Cardiac muscle cell (in vitro differentiated cells and primary cell): Measurements from ENCODE around the gene TMEM80. TPM values are rescaled to one million over a fixed set of nuclear protein-coding genes. Genes with fewer than 3 reads are reported as not detected.

Experiments
- DNase-seq, 2 donors: peaks; one replicate each; pipeline versions ENCODE4 v3.0.0 to v3.0.0-alpha.2; 2010 to 2017; ENCODE audit warnings: low read depth in 1 of 2, low spot score in 1 of 2
- H3K27ac ChIP-seq: fragments of 200-600 bp; sonication (generic); 2 replicates; pipeline ENCODE4 v1.5.1; 2016
- H3K27me3 ChIP-seq: fragments of 200-600 bp; sonication (generic); 2 replicates; pipeline ENCODE4 v1.6.0; 2016; ENCODE audit warnings: control low read depth
- H3K36me3 ChIP-seq: fragments of 200-600 bp; sonication (generic); 2 replicates; pipeline ENCODE4 v1.5.1; 2016; ENCODE audit warnings: control low read depth
- H3K4me1 ChIP-seq: fragments of 200-600 bp; sonication (generic); 2 replicates; pipeline ENCODE4 v1.8.1; 2017; ENCODE audit warnings: low read depth, mild to moderate bottlenecking, mixed run types
- H3K4me3 ChIP-seq: fragments of 200-600 bp; sonication (generic); 2 replicates; pipeline ENCODE4 v1.5.1; 2016; ENCODE audit warnings: mild to moderate bottlenecking
- H3K9me3 ChIP-seq: fragments of 200-600 bp; sonication (generic); 2 replicates; pipeline ENCODE4 v1.5.1; 2017; ENCODE audit warnings: low read depth, mild to moderate bottlenecking, control low read depth
- CTCF ChIP-seq: IDR thresholded peaks from 2 replicates; pipeline ENCODE4 v1.5.1; 2012; ENCODE audit warnings: low read depth, mild to moderate bottlenecking, low read length
- polyA plus RNA-seq: library from polyadenylated mRNA; unstranded; fragments of >200 nt; fragmentation: Nextera tagmentation; extraction: Ambion mirVana; gene quantifications from 2 replicates; pipeline ENCODE4 v1.2.1, GENCODE V29; 2016
- total RNA-seq: library from RNA; depleted of rRNA; stranded (reverse); fragments of >200 nt; gene quantifications from 2 replicates; pipeline ENCODE4 v1.2.3, GENCODE V29; 2016

TMEM80 gene
- total and polyA plus RNA-seq, 2 experiments from 2014 or later, result 53.4 to 93.5 TPM

- Histone ChIP-seq H3K4me1 (peaks cover 4% of the 10 kb centered on the region), H3K27me3 (no peaks in the 10 kb centered on the region), H3K9me3 (no peaks in the 10 kb centered on the region), H3K36me3 (no peaks in the 10 kb centered on the region), H3K27ac (no peak overlapping the region), H3K4me3 (no peak overlapping the region)
- no peak for TF ChIP-seq CTCF
- no peak for DNase-seq
Observed at GRCh38 chr11:699116-699508, 3.5 kb downstream of the TMEM80 start.

- Histone ChIP-seq H3K27me3 (no peaks in the 10 kb centered on the region), H3K4me1 (no peaks in the 10 kb centered on the region), H3K27ac (no peak overlapping the region), H3K4me3 (no peak overlapping the region), H3K9me3 (no peaks in the 10 kb centered on the region), H3K36me3 (no peaks in the 10 kb centered on the region)
- TF ChIP-seq CTCF, result no peak
- DNase-seq, result no peak
Observed at GRCh38 chr11:699753-700152, 4.1 kb downstream of the TMEM80 start.

GRCh38 chr11:701741-702461, 6.3 kb downstream of the TMEM80 start:
- H3K27me3 ChIP-seq, result peaks cover 16% of the 10 kb centered on the region
- H3K36me3 ChIP-seq, result no peaks in the 10 kb centered on the region
- no peaks in the 10 kb centered on the region for H3K9me3 ChIP-seq
- H3K4me3 ChIP-seq, result no peak overlapping the region
- no peak for DNase-seq
- TF ChIP-seq CTCF, result no peak
- H3K27ac ChIP-seq, result no peak overlapping the region
- H3K4me1 ChIP-seq, result peaks cover 5% of the 10 kb centered on the region

GRCh38 chr11:702462-703461, 7.1 kb downstream of the TMEM80 start:
- no peaks in the 10 kb centered on the region for H3K9me3 ChIP-seq
- peaks cover 16% of the 10 kb centered on the region for H3K27me3 ChIP-seq
- no peaks in the 10 kb centered on the region for H3K36me3 ChIP-seq
- no peak for DNase-seq
- TF ChIP-seq CTCF, result no peak
- no peak overlapping the region for H3K4me3 ChIP-seq
- H3K27ac ChIP-seq, result no peak overlapping the region
- peaks cover 13% of the 10 kb centered on the region for H3K4me1 ChIP-seq

- Histone ChIP-seq H3K36me3 (no peaks in the 10 kb centered on the region), H3K9me3 (no peaks in the 10 kb centered on the region), H3K4me1 (peaks cover 13% of the 10 kb centered on the region), H3K4me3 (no peak overlapping the region), H3K27me3 (peaks cover 16% of the 10 kb centered on the region), H3K27ac (no peak overlapping the region)
- no peak for TF ChIP-seq CTCF
- no peak for DNase-seq
Observed at GRCh38 chr11:703506-703905, 7.9 kb downstream of the TMEM80 start.
